PFSK-1 (cell line): ENCODE data around the gene IL18BP.

Source experiments
- REST ChIP-seq, 2 experiments: IDR thresholded peaks; 2 replicates each; pipeline versions ENCODE4 v1.6.1 to v1.8.0; 2011 to 2012; ENCODE audit warnings: low read depth in 2 of 2, low read length in 2 of 2, control low read depth in 1 of 2, inconsistent platforms in 1 of 2, mild to moderate bottlenecking in 1 of 2, moderate library complexity in 1 of 2; ENCODE audit not compliant: insufficient read depth in 1 of 2
- TAF1 ChIP-seq: IDR thresholded peaks from 2 replicates; pipeline ENCODE4 v1.6.1; 2012; ENCODE audit warnings: low read length, control low read depth, borderline replicate concordance; ENCODE audit not compliant: insufficient read depth

GRCh38 chr11:71996517-71996916, 2.2 kb upstream of the IL18BP start:
- TF ChIP-seq REST (IDR thresholded peaks at IDR 0.05; ENCODE audit: insufficient read depth in 1 of 2, low read depth in 2 of 2, low read length in 2 of 2) (no peak), TAF1 (no peak)
